ENCODE results near the gene ATAD1. TPM values are rescaled to one million over a fixed set of nuclear protein-coding genes. Genes with fewer than 3 reads are reported as not detected.
A peak's percentile ranks its signal among the peaks of the same experiment; 100 is the strongest.
"Not testable (repeated sequence)": the region's sequence is repeated elsewhere in the genome, so short reads cannot be mapped to it uniquely, and the experiment has no call there.

ATAD1 gene
- total RNA-seq, 1 donor from 2014 or later, result 31.3 TPM

DNA sequence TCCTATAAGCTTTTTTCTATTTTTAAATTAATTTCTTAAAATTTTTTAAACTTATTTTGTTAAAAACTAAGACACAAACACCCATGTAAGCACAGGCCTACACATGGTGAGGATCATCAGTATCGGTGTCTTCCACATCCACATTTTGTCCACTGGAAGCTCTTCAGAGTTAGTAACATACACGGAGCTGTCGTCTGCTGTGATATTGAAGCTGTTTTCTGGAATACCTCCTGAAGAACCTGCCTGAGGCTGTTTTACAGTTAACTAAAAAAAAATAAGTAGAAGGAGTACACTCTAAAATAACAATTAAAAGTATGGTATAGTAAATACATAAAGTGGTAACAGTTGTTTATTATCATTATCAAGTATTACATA lies 27.6 kb upstream of the ATAD1 start:
- DNase-seq, result no peak

- no peak for DNase-seq
Observed at GRCh38 chr10:87844837-87845623, 27.0 kb upstream of the ATAD1 start.

DNA sequence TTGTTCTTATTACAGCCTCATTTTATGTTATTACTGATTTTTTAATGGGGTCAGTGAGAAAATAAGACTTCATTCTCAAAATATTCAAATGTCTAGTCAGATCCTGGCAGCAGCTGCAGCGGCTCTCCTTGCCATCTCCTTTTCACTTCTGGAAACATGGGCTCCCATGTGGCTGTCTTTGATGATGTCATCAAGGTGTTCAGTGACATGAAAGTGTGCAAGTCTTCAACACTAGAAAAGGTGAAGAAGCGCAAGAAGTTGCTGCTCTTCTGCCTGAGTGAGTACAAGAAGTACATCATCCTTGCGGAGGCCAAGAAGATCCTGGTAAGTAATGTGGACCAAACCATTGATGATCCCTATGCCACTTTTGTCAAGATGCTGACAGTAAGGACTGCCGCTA lies 25.7 kb upstream of the ATAD1 start:
- no peak for DNase-seq

- DNase-seq, result no peak
Observed at GRCh38 chr10:87842776-87843497, 24.9 kb upstream of the ATAD1 start.

- DNase-seq, result no peak
Observed at GRCh38 chr10:87842220-87842641, 24.2 kb upstream of the ATAD1 start.

- DNase-seq, result no peak
Observed at GRCh38 chr10:87841186-87841585, 23.2 kb upstream of the ATAD1 start.

- no peak for DNase-seq
Observed at GRCh38 chr10:87838650-87839049, 20.6 kb upstream of the ATAD1 start.

DNA sequence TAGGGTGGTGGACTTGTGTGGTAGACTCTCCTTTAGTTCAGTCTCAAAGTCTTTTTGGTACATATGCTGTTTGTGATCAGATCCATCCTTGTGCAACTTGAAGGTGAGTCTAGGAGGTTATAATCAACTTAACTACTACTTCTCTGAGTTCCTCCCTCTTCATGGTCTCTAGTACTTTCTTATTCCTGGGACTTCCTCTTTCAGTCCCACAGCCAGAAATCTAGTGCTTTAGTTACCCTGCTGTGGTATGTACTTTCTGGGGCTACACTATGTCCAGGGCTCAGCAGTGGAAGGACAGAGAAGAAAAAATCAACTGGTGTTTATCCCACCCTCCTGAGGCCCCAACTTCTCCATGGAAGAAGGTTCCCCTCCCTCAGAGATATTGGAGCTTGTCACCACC lies 19.4 kb upstream of the ATAD1 start:
- no peak for DNase-seq

DNA sequence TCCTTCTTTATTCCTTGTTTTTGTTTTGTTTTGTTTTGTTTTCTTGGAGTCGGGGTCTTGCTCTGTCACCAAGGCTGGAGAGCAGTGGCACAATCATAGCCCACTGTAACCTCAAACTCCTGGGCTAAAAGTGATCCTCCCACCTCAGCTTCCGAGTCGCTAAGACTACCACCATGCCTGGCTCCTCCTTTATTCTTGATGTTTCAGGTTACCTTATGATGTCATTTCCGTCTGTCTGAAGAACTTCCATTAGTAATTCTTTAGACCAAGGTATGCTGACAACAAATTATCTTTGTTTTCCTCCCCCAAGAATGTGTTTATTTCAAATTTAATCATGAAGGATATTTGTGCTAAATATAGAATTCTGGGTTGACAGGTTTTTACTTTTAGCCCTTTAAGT lies 18.1 kb upstream of the ATAD1 start:
- DNase-seq, result no peak

GRCh38 chr10:87829986-87830729 lies 12.1 kb upstream of the ATAD1 start:
- DNase-seq, result no peak

DNA sequence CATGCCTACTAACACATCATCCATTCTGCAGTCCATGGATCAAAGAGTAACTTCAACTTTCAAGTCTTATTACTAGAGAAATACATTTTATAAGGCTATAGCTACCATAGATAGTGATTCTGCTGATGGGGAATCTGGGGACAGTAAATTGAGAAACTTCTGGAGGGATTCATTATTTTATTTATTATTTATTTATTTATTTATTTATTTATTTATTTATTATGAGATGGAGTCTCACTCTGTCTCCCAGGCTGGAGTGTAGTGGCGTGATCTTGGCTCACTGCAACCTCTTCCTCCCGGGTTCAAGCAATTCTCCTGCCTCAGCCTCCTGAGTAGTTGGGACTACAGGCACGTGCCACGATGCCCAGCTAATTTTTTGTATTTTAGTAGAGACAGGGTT lies 11.0 kb upstream of the ATAD1 start:
- not testable (repeated sequence) for DNase-seq

GRCh38 chr10:87827681-87828080 lies 9.7 kb upstream of the ATAD1 start:
- DNase-seq, result no peak

DNA sequence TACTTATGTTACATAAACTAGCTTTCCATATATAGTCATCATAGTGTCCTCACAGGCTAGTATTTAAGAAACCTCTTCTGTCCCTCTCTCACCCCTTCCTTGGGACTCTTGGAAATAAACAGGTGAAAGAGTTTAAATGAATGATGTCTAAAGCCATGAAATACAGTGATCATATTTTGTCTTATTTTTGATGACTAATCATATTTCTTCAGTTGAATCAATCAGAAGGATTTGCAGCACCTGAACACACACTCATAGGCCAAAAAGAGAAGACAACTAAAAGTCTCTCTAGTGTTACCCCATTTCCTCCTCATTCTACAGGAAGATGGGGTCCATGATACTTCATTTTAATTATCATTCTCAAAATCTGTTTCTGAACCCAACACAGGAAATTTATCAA lies 8.6 kb upstream of the ATAD1 start:
- DNase-seq, result no peak

DNA sequence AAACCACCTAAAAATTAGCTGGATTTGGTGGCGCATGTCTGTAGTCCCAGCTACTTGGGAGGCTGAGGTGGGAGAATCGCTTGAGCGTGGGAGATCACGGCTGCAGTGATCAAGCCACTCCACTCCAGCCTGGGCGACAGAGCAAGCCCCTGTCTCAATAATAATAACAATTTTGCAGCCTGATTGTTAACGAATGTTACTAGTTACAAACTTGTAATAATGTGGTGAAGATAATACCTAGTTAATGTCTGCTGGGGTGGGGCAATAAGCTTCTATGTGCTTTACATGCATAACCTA lies 1.2 kb upstream of the ATAD1 start:
- no peak for DNase-seq

- peak; percentile 19 for DNase-seq
Observed at GRCh38 chr10:87818505-87819288, 671 bp upstream of the ATAD1 start.

- DNase-seq, result no peak
Observed at GRCh38 chr10:87816898-87817608, 973 bp downstream of the ATAD1 start.

GRCh38 chr10:87816163-87816897 lies 1.7 kb downstream of the ATAD1 start:
- no peak for DNase-seq

GRCh38 chr10:87804939-87805569 lies 13.0 kb downstream of the ATAD1 start:
- no peak for DNase-seq

DNA sequence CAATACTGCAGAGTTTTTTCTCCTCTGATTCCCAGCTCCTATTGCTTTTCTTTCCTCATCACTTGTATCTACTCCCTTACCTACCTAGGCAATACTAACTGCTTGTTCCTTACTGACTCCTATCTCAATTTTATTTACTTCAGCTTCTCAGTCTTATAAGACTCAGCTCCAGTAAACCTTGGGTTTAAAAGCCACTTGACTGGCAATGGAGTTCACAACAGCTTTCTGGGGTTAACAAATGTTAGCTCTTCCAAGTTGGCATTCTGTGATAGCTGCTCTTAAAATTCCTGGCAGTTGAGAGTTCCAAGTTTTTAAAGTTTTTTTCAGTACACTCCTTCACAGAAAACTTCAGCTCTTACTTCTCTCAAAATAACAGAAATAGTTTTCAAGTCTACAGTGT lies 14.2 kb downstream of the ATAD1 start:
- no peak for DNase-seq

- no peak for DNase-seq
Observed at GRCh38 chr10:87803328-87803727, 14.7 kb downstream of the ATAD1 start.

All from skin of body (tissue), 2 donors.